ENCODE results near the gene SRPRB.

Gene SRPRB

DNA sequence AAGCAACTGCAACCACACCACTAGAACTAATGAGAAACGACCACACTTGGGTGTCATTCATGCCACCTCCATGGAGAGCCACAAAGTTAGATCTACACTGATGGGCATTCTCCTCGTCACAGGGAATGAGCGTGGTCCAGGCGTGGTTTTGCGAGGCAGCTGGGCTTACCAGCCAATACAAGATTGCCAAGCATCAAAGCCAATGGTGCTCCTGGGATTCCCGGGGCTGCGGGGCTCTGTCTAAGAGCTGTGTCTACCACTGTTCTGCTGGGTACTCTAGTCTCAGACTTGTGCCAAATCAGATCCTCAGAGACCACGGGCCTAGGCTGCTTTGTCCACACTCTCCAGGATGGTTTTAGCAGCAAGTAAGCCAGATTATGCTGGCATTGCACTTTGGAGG lies 46.3 kb downstream of the SRPRB start:
- Histone ChIP-seq H3K9me3 (ENCODE audit: control insufficient read depth, low read length) (no peaks in the 10 kb centered on the region), H3K36me3 (ENCODE audit: control insufficient read depth, insufficient read depth, low read length, severe bottlenecking) (no peaks in the 10 kb centered on the region), H3K4me3 (ENCODE audit: low read length) (no peak overlapping the region), H3K4me1 (ENCODE audit: control insufficient read depth, insufficient read depth, low read length) (peaks cover 50% of the 10 kb centered on the region), H3K27me3 (replicated peaks; ENCODE audit: control insufficient read depth, insufficient read depth, low read length) (no peaks in the 10 kb centered on the region), H3K9ac (ENCODE audit: low read length) (no peak overlapping the region)
- DNase-seq (ENCODE audit: low read depth), result no peak

DNA sequence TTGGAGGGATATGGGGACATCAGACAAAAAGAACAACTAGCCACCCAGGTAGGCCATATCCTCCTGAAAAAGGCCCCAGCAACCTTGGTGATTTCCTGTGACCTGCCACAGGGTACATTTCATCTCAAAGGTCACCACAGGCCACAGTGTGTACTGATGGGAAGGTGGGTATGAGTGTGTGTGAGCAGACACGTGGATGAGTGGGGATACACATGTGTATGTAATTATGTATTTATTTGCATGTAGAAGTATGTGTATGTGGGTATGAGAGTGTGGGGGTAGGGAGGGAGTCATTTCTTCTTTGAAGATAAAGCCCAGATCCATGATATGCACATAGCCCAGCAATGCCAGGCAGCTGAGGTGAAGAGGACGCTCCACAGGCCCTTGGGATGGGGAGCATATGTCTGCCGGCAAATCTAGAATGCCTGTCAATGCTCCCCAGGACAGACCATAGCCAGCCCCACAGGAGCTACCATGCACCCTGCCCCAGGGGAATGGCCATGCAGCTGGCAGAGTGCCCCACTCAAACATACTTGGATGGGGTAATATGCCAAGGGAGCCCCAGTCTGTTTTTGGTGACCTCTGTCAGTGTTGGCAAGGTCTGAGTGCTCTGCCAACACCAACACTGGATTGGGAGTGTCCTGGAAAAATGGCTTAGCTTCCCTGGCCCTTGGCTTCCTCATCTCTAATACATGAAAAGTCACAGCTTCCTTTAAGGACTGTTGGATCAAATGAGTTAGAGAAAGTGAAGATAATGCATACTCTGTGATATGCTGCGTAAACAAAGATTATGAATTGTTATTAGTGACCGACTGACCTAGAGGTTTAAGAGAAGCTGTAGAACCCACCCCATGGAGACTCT lies 47.7 kb downstream of the SRPRB start:
- no peak for DNase-seq (ENCODE audit: low read depth)
- H3K4me3 ChIP-seq (ENCODE audit: low read length), result peak overlapping the region; percentile 15
- no peaks in the 10 kb centered on the region for H3K36me3 ChIP-seq (ENCODE audit: control insufficient read depth, insufficient read depth, low read length, severe bottlenecking)
- H3K9me3 ChIP-seq (ENCODE audit: control insufficient read depth, low read length), result no peaks in the 10 kb centered on the region
- no peak overlapping the region for H3K9ac ChIP-seq (ENCODE audit: low read length)
- H3K27me3 ChIP-seq (replicated peaks; ENCODE audit: control insufficient read depth, insufficient read depth, low read length), result no peaks in the 10 kb centered on the region
- peaks cover 50% of the 10 kb centered on the region for H3K4me1 ChIP-seq (ENCODE audit: control insufficient read depth, insufficient read depth, low read length)

DNA sequence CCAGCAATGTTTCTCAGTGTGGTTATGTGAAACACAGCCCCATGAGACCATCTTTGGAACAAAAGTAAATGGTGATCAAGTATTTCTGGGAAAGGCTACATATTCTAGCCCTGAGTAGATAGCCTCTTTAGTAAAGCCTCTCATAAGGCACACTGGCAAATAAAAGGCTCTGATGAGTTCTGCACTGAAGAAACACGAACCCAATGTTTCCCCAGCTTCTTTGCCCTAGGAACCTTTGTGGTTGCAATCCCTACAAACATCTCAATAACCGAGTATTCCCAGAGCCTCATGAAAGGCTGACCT lies 48.3 kb downstream of the SRPRB start:
- peak overlapping the region; percentile 30 for H3K9ac ChIP-seq (ENCODE audit: low read length)
- peak overlapping the region; percentile 15 for H3K4me3 ChIP-seq (ENCODE audit: low read length)
- DNase-seq (ENCODE audit: low read depth), result no peak
- H3K36me3 ChIP-seq (ENCODE audit: control insufficient read depth, insufficient read depth, low read length, severe bottlenecking), result no peaks in the 10 kb centered on the region
- no peaks in the 10 kb centered on the region for H3K9me3 ChIP-seq (ENCODE audit: control insufficient read depth, low read length)
- no peaks in the 10 kb centered on the region for H3K27me3 ChIP-seq (replicated peaks; ENCODE audit: control insufficient read depth, insufficient read depth, low read length)
- H3K4me1 ChIP-seq (ENCODE audit: control insufficient read depth, insufficient read depth, low read length), result peaks cover 50% of the 10 kb centered on the region

DNA sequence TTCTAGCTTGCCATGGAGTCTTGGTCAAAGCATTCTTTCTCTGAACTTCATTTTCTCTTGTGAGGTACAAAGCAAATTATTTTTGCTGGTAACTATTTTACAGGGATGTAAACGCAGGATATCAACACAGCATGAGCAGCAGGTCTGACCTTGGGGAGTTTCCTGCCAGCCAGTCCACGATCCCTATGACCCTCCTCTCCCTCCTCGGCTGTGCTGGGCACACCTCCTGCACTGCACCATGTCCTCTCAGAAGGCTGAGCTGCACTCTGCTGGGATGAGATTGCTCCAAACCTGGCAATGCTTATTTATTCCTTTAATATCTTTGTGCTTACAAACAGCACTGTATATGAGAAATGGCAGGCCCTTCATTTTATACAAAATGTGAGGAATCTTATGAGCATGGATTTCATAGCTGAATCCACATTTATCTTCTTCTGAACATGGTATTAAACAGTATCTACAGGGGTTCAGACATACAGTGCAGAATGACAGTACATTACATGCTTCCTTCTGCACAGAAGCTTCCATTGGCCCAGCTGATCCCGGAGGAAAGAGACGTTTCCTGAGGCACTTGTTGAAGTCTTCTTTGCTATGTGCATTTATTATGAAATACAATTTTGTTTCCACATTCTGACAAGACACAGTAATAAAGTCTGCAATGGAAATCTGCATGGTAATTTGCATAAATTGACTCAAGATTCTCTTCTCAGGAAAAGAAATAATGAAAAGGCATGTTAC lies 48.8 kb downstream of the SRPRB start:
- Histone ChIP-seq H3K36me3 (ENCODE audit: control insufficient read depth, insufficient read depth, low read length, severe bottlenecking) (no peaks in the 10 kb centered on the region), H3K9me3 (ENCODE audit: control insufficient read depth, low read length) (no peaks in the 10 kb centered on the region), H3K4me3 (ENCODE audit: low read length) (peak overlapping the region; percentile 15), H3K4me1 (ENCODE audit: control insufficient read depth, insufficient read depth, low read length) (peaks cover 44% of the 10 kb centered on the region), H3K9ac (ENCODE audit: low read length) (peak overlapping the region; percentile 30), H3K27me3 (replicated peaks; ENCODE audit: control insufficient read depth, insufficient read depth, low read length) (no peaks in the 10 kb centered on the region)
- DNase-seq (ENCODE audit: low read depth), result no peak

DNA sequence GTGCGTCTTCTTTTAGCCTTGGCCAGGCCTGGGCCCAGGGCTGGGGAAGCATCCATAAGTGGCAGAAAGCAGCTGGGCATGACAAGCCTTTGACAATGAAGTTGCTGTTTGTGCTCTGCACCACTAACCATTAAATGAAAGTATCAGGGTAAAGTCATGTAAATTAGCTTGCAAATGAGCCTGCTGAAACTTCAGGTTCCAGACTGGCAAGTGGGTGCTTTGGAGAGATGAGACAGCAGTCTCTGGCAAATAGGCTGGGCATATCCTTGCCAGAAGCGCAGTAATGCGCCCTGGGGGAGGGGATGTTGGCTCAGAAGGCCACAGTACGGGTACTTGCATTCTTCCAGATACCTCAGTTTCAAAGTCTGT lies 49.4 kb downstream of the SRPRB start:
- Histone ChIP-seq H3K9ac (ENCODE audit: low read length) (no peak overlapping the region), H3K9me3 (ENCODE audit: control insufficient read depth, low read length) (no peaks in the 10 kb centered on the region), H3K27me3 (replicated peaks; ENCODE audit: control insufficient read depth, insufficient read depth, low read length) (no peaks in the 10 kb centered on the region), H3K4me3 (ENCODE audit: low read length) (no peak overlapping the region), H3K4me1 (ENCODE audit: control insufficient read depth, insufficient read depth, low read length) (peaks cover 42% of the 10 kb centered on the region), H3K36me3 (ENCODE audit: control insufficient read depth, insufficient read depth, low read length, severe bottlenecking) (no peaks in the 10 kb centered on the region)
- DNase-seq (ENCODE audit: low read depth), result no peak

DNA sequence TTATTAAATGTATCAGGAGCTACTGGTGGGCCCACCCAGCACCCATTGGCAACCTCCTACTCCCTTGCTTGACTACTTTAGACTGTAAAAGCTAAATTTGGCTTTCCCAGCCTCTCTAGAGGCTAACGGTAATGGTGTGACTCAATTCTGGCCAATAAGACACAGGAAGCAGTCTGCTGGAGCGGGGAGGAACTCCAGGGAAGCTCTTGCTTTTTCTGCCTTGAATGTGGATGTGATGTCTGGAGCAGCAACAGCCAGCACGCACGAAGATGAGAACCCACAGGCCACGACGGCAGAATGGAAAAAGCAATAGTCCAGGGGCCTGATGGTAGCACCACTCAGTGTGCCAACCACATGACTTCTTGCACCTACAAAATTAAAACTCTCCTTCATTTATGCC lies 50.2 kb downstream of the SRPRB start:
- Histone ChIP-seq H3K4me1 (ENCODE audit: control insufficient read depth, insufficient read depth, low read length) (peaks cover 42% of the 10 kb centered on the region), H3K27me3 (replicated peaks; ENCODE audit: control insufficient read depth, insufficient read depth, low read length) (no peaks in the 10 kb centered on the region), H3K9ac (ENCODE audit: low read length) (no peak overlapping the region), H3K36me3 (ENCODE audit: control insufficient read depth, insufficient read depth, low read length, severe bottlenecking) (no peaks in the 10 kb centered on the region), H3K4me3 (ENCODE audit: low read length) (no peak overlapping the region), H3K9me3 (ENCODE audit: control insufficient read depth, low read length) (no peaks in the 10 kb centered on the region)
- DNase-seq (ENCODE audit: low read depth), result no peak

DNA sequence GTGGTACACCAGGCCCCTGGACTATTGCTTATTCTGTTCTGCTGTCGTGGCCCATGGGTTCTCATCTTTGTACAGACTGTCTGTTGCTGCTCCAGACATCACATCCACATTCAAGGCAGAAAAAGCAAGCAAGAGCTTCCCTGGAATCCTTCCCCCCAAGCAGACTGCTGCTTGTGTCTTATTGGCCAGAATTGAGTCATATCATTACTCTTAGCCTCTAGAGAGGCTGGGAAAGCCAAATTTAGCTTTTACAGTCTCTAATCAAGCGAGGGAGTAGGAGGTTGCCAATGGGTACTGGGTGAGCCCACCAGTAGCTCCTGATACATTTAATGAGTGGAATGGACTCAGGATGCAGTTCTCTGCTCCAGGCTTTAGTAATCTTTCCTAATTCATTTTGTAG lies 50.7 kb downstream of the SRPRB start:
- no peaks in the 10 kb centered on the region for H3K27me3 ChIP-seq (replicated peaks; ENCODE audit: control insufficient read depth, insufficient read depth, low read length)
- no peak overlapping the region for H3K9ac ChIP-seq (ENCODE audit: low read length)
- H3K36me3 ChIP-seq (ENCODE audit: control insufficient read depth, insufficient read depth, low read length, severe bottlenecking), result no peaks in the 10 kb centered on the region
- no peak overlapping the region for H3K4me3 ChIP-seq (ENCODE audit: low read length)
- no peaks in the 10 kb centered on the region for H3K9me3 ChIP-seq (ENCODE audit: control insufficient read depth, low read length)
- no peak for DNase-seq (ENCODE audit: low read depth)
- H3K4me1 ChIP-seq (ENCODE audit: control insufficient read depth, insufficient read depth, low read length), result peaks cover 42% of the 10 kb centered on the region

DNA sequence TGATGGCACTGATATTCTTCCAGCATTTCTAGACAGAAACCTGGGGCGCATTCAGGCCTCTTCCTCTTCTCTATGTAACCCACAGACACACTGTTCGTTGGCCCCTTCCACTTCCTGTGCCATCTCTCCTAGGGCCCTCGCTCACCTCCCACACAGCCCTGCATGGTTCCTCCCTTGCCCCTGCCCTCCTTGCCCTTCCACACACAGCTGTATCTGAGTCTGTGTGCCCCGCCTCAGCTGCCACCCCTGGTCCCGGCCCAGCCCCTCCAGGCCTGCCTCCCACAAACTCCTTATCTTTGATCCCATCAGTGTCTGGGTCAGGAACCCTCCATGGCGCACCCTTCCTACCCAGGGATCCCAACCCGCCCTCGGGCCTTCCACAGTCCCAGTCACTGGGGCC lies 52.2 kb downstream of the SRPRB start:
- no peak overlapping the region for H3K4me3 ChIP-seq (ENCODE audit: low read length)
- no peak overlapping the region for H3K9ac ChIP-seq (ENCODE audit: low read length)
- H3K9me3 ChIP-seq (ENCODE audit: control insufficient read depth, low read length), result no peaks in the 10 kb centered on the region
- no peaks in the 10 kb centered on the region for H3K36me3 ChIP-seq (ENCODE audit: control insufficient read depth, insufficient read depth, low read length, severe bottlenecking)
- DNase-seq (ENCODE audit: low read depth), result no peak
- H3K27me3 ChIP-seq (replicated peaks; ENCODE audit: control insufficient read depth, insufficient read depth, low read length), result no peaks in the 10 kb centered on the region
- H3K4me1 ChIP-seq (ENCODE audit: control insufficient read depth, insufficient read depth, low read length), result peaks cover 40% of the 10 kb centered on the region

DNA sequence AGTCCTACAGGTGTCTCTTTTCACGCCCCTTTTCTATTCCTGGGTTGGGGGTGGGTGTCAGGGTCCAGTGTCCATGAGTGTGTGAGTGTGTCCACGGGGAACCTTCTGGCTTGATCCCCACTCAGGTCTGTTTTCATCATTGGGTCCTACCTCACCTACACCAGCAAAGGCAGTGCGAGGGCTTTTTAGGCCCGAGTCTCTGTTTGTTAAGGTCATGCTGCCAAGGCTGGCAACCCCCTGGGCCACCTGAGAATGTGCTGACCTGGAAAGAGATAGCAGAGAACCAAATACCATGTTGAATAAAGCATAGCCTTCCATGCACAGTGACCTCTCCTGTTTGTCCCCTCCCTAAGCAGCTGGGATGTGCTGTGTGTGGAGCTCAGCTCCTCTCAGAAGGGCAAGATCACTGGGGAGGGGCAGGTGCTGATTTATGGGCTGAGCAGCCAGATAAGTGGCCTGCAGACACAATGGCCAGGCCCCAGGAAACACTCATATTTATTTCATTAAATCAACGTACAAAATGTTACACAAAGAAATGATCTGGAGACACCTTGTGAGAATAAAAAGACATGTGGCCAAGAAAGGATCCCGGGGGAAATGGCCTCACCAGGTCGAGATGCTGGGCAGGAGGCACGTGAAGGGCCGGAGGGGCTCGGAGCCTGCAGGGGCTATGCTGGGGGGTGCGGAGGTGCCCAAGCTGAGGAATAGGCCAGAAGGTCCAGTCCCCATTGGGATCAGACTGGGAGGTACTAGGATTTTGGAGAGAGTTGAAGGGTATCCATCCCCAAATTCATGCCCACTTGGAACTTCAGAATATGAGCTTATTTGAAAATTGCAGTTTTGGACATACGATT lies 54.0 kb downstream of the SRPRB start:
- peaks cover 22% of the 10 kb centered on the region for H3K4me1 ChIP-seq (ENCODE audit: control insufficient read depth, insufficient read depth, low read length)
- peaks cover 7% of the 10 kb centered on the region for H3K27me3 ChIP-seq (replicated peaks; ENCODE audit: control insufficient read depth, insufficient read depth, low read length)
- H3K36me3 ChIP-seq (ENCODE audit: control insufficient read depth, insufficient read depth, low read length, severe bottlenecking), result no peaks in the 10 kb centered on the region
- H3K9me3 ChIP-seq (ENCODE audit: control insufficient read depth, low read length), result no peaks in the 10 kb centered on the region
- no peak overlapping the region for H3K4me3 ChIP-seq (ENCODE audit: low read length)
- no peak for DNase-seq (ENCODE audit: low read depth)
- H3K9ac ChIP-seq (ENCODE audit: low read length), result no peak overlapping the region

DNA sequence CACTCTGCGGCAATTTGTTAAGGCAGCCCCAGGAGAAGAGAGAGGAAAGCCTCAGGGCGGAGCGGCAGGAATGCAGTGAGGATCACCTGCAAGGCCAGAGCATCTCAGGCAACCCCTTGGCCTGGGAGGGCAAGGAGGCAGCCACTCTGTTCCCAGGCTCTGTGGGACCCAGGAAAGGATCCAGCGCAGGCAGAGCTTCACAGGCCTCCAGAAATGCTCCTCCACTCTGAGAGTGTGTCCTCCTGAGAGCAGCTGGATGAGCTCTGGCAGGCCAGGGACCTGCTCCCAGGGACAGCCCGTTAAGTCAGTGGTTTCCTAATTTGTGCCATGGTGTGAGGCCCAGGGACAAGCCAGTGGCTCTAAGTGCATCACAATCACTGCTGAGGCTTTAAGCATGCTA lies 54.9 kb downstream of the SRPRB start:
- H3K9ac ChIP-seq (ENCODE audit: low read length), result no peak overlapping the region
- H3K27me3 ChIP-seq (replicated peaks; ENCODE audit: control insufficient read depth, insufficient read depth, low read length), result peaks cover 7% of the 10 kb centered on the region
- H3K4me3 ChIP-seq (ENCODE audit: low read length), result no peak overlapping the region

DNA sequence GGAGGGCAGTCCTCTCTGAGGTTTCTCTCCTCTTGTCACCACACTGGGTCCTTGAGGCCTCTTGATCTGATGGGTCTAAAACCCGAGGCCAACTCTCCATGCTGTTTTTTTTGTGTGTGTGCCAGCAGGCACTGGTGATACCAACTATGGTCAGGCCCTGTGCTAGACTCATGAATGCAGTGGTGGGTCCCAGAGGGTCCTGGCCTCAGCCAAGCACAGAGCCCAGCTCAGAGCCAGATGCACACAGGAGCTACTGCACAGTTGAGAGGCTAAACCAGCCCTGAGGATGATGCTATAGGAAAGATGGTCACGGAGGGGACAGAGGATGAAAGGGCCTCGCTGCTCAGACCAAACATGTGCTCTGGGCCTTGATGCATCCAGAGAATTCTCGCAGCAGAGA lies 56.5 kb downstream of the SRPRB start:
- Histone ChIP-seq H3K27me3 (replicated peaks; ENCODE audit: control insufficient read depth, insufficient read depth, low read length) (peaks cover 13% of the 10 kb centered on the region), H3K9ac (ENCODE audit: low read length) (no peak overlapping the region), H3K36me3 (ENCODE audit: control insufficient read depth, insufficient read depth, low read length, severe bottlenecking) (no peaks in the 10 kb centered on the region), H3K9me3 (ENCODE audit: control insufficient read depth, low read length) (no peaks in the 10 kb centered on the region), H3K4me3 (ENCODE audit: low read length) (no peak overlapping the region), H3K4me1 (ENCODE audit: control insufficient read depth, insufficient read depth, low read length) (no peaks in the 10 kb centered on the region)
- DNase-seq (ENCODE audit: low read depth), result no peak

More for the DNA sequence above, 54.9 kb downstream of the SRPRB start:
- Histone ChIP-seq H3K36me3 (ENCODE audit: control insufficient read depth, insufficient read depth, low read length, severe bottlenecking) (no peaks in the 10 kb centered on the region), H3K9me3 (ENCODE audit: control insufficient read depth, low read length) (no peaks in the 10 kb centered on the region), H3K4me1 (ENCODE audit: control insufficient read depth, insufficient read depth, low read length) (peaks cover 13% of the 10 kb centered on the region)
- DNase-seq (ENCODE audit: low read depth), result no peak

Measured in adipocyte (in vitro differentiated cells).